ENCODE data around the gene DLL1.

DLL1 gene

GRCh38 chr6:170249817-170250216 lies 41.1 kb downstream of the DLL1 start:
- DNase-seq (ENCODE audit: low spot score) = no peak

- no peak for DNase-seq (ENCODE audit: low spot score)
Observed at GRCh38 chr6:170248861-170249600, 41.8 kb downstream of the DLL1 start.

GRCh38 chr6:170248111-170248805 lies 42.6 kb downstream of the DLL1 start:
- DNase-seq (ENCODE audit: low spot score) = no peak

DNA sequence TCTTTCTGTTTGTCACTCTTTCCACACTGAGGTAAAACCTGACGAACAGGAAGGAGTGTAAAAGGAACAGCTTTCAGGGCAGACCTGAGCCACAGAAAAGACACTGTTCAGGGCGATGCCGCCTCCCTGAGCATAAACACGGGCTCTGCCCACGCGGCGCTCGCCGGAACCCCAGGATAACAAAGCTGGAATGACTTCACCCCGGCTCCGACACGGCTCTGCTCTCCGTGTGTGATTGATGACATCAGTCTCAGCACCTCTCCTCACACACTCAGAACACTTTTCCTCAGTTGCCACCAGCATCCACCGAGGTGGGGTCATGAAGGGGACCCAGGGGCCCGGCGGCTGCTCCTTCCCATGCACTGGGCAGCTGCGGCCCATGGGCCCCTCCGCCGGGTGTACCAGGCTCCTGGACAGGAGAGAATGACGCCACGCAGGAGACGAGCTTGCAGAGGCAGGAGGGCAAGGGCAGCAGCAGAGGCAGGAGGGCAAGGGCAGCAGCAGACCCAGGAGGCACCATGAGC lies 43.6 kb downstream of the DLL1 start:
- no peak for DNase-seq (ENCODE audit: low spot score)

GRCh38 chr6:170245475-170245992 lies 45.3 kb downstream of the DLL1 start:
- no peak for DNase-seq (ENCODE audit: low spot score)

DNA sequence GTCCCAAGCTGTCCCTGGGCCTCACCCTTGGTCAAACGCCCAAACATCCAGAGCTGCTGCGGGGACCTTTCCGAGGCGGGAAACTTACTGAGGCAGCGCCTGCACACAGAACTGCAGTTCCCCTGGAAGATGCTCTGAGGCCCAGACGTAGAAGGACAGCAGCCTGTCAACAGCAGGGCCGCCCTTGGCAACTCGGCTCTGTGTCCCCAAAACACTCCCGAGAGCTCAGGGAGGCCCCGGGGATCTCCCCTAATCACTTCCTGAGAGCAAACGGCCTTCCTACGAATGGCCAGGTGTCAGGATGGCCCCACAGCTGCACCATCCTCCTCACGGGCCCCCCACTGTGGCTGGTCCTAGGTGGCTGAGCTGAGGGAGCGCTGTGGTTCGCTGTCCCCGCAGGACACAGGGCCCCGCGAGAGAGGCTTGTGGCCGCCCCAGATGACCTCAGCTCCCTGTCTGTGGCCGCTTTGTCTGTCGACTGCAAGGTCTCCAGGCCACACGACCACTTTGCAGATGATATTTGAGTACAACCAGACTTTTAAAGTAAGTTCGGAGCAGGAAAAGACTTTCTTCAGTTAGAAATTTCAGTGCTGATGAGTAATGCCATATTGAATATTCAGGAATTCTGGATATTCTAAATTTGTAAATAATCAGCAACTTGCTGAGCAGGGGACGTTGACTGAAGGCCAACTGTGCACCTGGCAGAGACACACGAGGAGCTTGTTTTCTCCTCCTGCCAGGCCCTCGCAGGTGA lies 46.0 kb downstream of the DLL1 start:
- no peak for DNase-seq (ENCODE audit: low spot score)

GRCh38 chr6:170243791-170244291 lies 47.0 kb downstream of the DLL1 start:
- no peak for DNase-seq (ENCODE audit: low spot score)

DNA sequence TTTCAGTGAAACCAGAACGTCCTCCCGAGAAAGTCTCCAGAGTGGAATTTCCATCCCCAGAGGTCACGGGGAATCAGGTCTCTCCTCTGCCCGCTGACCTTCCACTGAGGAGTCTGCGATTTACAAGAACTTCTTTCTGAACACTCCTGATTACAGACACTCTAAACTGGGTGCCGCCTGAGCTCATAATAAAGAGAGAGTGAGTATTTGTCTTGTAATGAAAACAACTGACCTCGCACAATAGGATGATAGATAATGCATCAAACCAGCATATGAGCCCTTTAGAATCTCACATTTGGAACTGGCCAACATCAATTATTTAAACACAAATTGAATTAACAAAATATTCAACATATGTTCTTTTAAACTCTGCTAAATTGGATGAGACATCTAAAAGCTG lies 47.5 kb downstream of the DLL1 start:
- no peak for DNase-seq (ENCODE audit: low spot score)

GRCh38 chr6:170238741-170239565 lies 51.9 kb downstream of the DLL1 start:
- DNase-seq (ENCODE audit: low spot score) = no peak

- no peak for DNase-seq (ENCODE audit: low spot score)
Observed at GRCh38 chr6:170237999-170238740, 52.7 kb downstream of the DLL1 start.

GRCh38 chr6:170236131-170236836 lies 54.6 kb downstream of the DLL1 start:
- DNase-seq (ENCODE audit: low spot score) = no peak

DNA sequence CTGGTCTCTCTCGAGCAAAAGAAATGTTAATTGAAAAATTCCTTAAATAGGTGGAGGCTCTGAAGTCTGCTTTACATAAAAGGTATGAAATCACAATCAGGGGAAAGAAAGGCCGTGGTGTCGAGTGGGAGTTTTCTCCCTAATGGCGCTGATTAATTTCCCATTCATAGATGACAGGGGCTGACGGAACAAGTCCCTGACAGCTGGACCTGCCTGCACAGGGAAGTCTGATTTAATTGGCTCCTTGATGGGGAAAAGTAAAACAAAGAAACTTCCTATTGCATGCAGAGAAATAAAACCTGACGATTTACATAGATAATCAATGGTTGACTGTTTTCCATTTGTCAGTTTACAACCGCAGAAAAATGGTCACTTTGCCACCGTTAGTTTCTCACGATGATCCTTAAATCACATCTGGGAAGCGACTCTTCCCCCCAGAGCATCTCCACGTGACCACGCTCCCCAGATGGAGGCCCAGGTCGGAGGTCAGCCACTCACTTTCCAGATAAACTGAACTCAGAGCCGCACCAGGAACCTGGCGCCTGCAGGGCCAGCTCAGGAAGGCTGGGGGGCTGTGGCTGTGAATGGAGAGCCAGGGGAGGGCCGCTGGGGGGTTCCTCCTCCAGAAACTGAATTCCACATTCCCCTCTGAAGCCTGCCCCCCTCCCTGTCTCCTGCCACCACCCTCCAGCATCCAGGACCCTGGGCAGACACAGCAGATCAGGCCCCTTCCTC lies 55.3 kb downstream of the DLL1 start:
- DNase-seq (ENCODE audit: low spot score) = no peak

DNA sequence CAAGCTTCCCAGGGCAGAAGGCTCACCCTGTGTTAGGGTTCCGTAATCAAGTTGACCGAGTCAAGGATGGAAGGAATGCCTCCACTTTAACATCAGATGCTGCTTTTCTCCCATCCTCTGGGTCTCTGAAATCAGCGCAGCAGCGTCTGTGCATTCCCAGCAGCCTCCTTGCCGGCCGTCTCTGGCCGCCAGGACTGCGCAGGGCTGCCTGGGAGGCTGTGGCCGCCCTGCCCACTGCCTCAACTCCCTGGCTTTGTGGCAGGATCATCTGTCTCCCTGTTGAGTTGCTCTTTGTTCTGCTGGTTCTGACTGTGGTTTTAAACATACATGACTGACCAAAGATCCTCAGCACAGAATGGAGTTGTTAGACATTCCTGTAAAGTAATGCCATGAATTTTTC lies 56.5 kb downstream of the DLL1 start:
- no peak for DNase-seq (ENCODE audit: low spot score)

GRCh38 chr6:170233286-170234205 lies 57.3 kb downstream of the DLL1 start:
- no peak for DNase-seq (ENCODE audit: low spot score)
